ELR (cell line): ENCODE results near the gene KDM8.

ENCODE experiments used
- DNase-seq: peaks from one replicate; pipeline ENCODE4 v3.0.0-alpha.2; 2015; ENCODE audit warnings: low read depth

Gene KDM8

GRCh38 chr16:27231692-27232060 is 28.4 kb downstream of the KDM8 start:
- no peak for DNase-seq

GRCh38 chr16:27232061-27232900 is 29.0 kb downstream of the KDM8 start:
- DNase-seq = no peak

GRCh38 chr16:27232901-27233625 is 29.7 kb downstream of the KDM8 start:
- no peak for DNase-seq

- no peak for DNase-seq
Observed at GRCh38 chr16:27233731-27234130, 30.4 kb downstream of the KDM8 start.

- DNase-seq = no peak
Observed at GRCh38 chr16:27234171-27234570, 30.8 kb downstream of the KDM8 start.

- DNase-seq = no peak
Observed at GRCh38 chr16:27234603-27235002, 31.3 kb downstream of the KDM8 start.

- DNase-seq = peak; percentile 90
Observed at GRCh38 chr16:27235055-27235937, 32.0 kb downstream of the KDM8 start.

- no peak for DNase-seq
Observed at GRCh38 chr16:27235938-27236245, 32.6 kb downstream of the KDM8 start.

GRCh38 chr16:27236635-27237218 is 33.4 kb downstream of the KDM8 start:
- DNase-seq = no peak

- DNase-seq = no peak
Observed at GRCh38 chr16:27237219-27238015, 34.1 kb downstream of the KDM8 start.

- no peak for DNase-seq
Observed at GRCh38 chr16:27238016-27238587, 34.8 kb downstream of the KDM8 start.

GRCh38 chr16:27238591-27238990 is 35.3 kb downstream of the KDM8 start:
- no peak for DNase-seq

GRCh38 chr16:27239026-27239425 is 35.7 kb downstream of the KDM8 start:
- DNase-seq = no peak

GRCh38 chr16:27239906-27240655 is 36.8 kb downstream of the KDM8 start:
- no peak for DNase-seq

- DNase-seq = peak; percentile 89
Observed at GRCh38 chr16:27240948-27241531, 37.7 kb downstream of the KDM8 start.

- peak; percentile 50 for DNase-seq
Observed at GRCh38 chr16:27241658-27242057, 38.3 kb downstream of the KDM8 start.

- DNase-seq = no peak
Observed at GRCh38 chr16:27242398-27242797, 39.1 kb downstream of the KDM8 start.

GRCh38 chr16:27242868-27243590 is 39.7 kb downstream of the KDM8 start:
- peak; percentile 95 for DNase-seq

- no peak for DNase-seq
Observed at GRCh38 chr16:27243725-27244362, 40.5 kb downstream of the KDM8 start.
